OCI-LY1 (cell line): Measurements from ENCODE around the gene RNF112.

Source experiments
- H2AFZ ChIP-seq: fragments of 200-600 bp; sonication (generic), shearing (Covaris generic); 2 replicates; pipeline ENCODE4 v1.6.0; 2014; ENCODE audit warnings: antibody characterized with exemption, mild to moderate bottlenecking, low read length
- H3F3A ChIP-seq: fragments of 200-600 bp; sonication (generic), shearing (Covaris generic); 2 replicates; pipeline ENCODE4 v1.6.0; 2014; ENCODE audit warnings: mild to moderate bottlenecking, antibody characterized with exemption, low read length, moderate library complexity; ENCODE audit not compliant: insufficient read depth
- H3K27ac ChIP-seq: fragments of 200-600 bp; sonication (generic); 2 replicates; pipeline ENCODE4 v1.5.1; 2014; ENCODE audit warnings: low read length, mixed run types, mild to moderate bottlenecking, low read depth; ENCODE audit not compliant: poor library complexity, severe bottlenecking
- H3K27me3 ChIP-seq: fragments of 200-600 bp; sonication (generic); 2 replicates; pipeline ENCODE4 v1.6.0; 2014; ENCODE audit warnings: antibody characterized with exemption, mild to moderate bottlenecking, low read length, moderate library complexity; ENCODE audit not compliant: insufficient read depth
- H3K36me3 ChIP-seq: fragments of 200-600 bp; sonication (generic); 2 replicates; pipeline ENCODE4 v1.6.1; 2014; ENCODE audit warnings: mild to moderate bottlenecking, antibody characterized with exemption, low read length, moderate library complexity, mixed read lengths; ENCODE audit not compliant: insufficient read depth
- H3K4me1 ChIP-seq: fragments of 200-600 bp; sonication (generic); 2 replicates; pipeline ENCODE4 v1.5.1; 2014; ENCODE audit warnings: mild to moderate bottlenecking, low read length, moderate library complexity; ENCODE audit not compliant: insufficient read depth, severe bottlenecking
- H3K4me2 ChIP-seq: fragments of 200-600 bp; sonication (generic), shearing (Covaris generic); 2 replicates; pipeline ENCODE4 v1.6.1; 2014; ENCODE audit warnings: low read length
- H3K4me3 ChIP-seq: fragments of 200-600 bp; sonication (generic); 2 replicates; pipeline ENCODE4 v1.5.1; 2014; ENCODE audit warnings: low read length, low read depth, mild to moderate bottlenecking, mixed read lengths; ENCODE audit not compliant: poor library complexity, severe bottlenecking
- H3K79me2 ChIP-seq: fragments of 200-600 bp; shearing (Covaris generic); 2 replicates; pipeline ENCODE4 v1.6.1; 2016; ENCODE audit warnings: mixed run types, low read length, mixed read lengths; ENCODE audit not compliant: insufficient read depth
- H3K9ac ChIP-seq: fragments of 200-600 bp; sonication (generic), shearing (Covaris generic); 2 replicates; pipeline ENCODE4 v1.6.1; 2014; ENCODE audit warnings: mild to moderate bottlenecking, low read length, mixed read lengths
- H3K9me2 ChIP-seq: fragments of 200-600 bp; sonication (generic), shearing (Covaris generic); 2 replicates; pipeline ENCODE4 v1.6.1; 2014; ENCODE audit warnings: low read depth, mild to moderate bottlenecking, low read length, mixed read lengths
- H3K9me3 ChIP-seq: fragments of 200-600 bp; shearing (Covaris generic); 2 replicates; pipeline ENCODE4 v1.6.1; 2014; ENCODE audit warnings: low read length, mixed read lengths
- H4K20me1 ChIP-seq: fragments of 200-600 bp; sonication (generic), shearing (Covaris generic); 2 replicates; pipeline ENCODE4 v1.6.0; 2016; ENCODE audit warnings: mild to moderate bottlenecking, low read length; ENCODE audit not compliant: insufficient read depth
- CTCF ChIP-seq: fragments of 200-600 bp; sonication (generic), shearing (Covaris generic); IDR thresholded peaks from 2 replicates; pipeline ENCODE4 v1.5.1; 2017; ENCODE audit warnings: mild to moderate bottlenecking, antibody characterized with exemption, low read length, moderate library complexity, mixed read lengths
- EZH2 ChIP-seq: fragments of 200-600 bp; sonication (generic), shearing (Covaris generic); IDR thresholded peaks from 2 replicates; pipeline ENCODE4 v1.8.0; 2017; ENCODE audit warnings: borderline replicate concordance, mixed run types, mild to moderate bottlenecking, antibody characterized with exemption, low read length, moderate library complexity, mixed read lengths

The RNF112 gene

GRCh38 chr17:19380481-19381301 lies 30.3 kb upstream of the RNF112 start:
- Histone ChIP-seq H4K20me1 (no peaks in the 10 kb centered on the region), H3K4me1 (peaks cover 15% of the 10 kb centered on the region), H3K9ac (no peak overlapping the region), H3K27me3 (no peaks in the 10 kb centered on the region), H3F3A (no peaks in the 10 kb centered on the region), H3K9me2 (no peaks in the 10 kb centered on the region), H3K36me3 (peaks cover 18% of the 10 kb centered on the region; the same call in 1 of the 2 replicates), H2AFZ (no peak overlapping the region), H3K4me2 (no peak overlapping the region), H3K79me2 (no peaks in the 10 kb centered on the region), H3K9me3 (no peaks in the 10 kb centered on the region), H3K4me3 (no peak overlapping the region), H3K27ac (no peak overlapping the region)
- TF ChIP-seq CTCF (no peak), EZH2 (no peak)

DNA sequence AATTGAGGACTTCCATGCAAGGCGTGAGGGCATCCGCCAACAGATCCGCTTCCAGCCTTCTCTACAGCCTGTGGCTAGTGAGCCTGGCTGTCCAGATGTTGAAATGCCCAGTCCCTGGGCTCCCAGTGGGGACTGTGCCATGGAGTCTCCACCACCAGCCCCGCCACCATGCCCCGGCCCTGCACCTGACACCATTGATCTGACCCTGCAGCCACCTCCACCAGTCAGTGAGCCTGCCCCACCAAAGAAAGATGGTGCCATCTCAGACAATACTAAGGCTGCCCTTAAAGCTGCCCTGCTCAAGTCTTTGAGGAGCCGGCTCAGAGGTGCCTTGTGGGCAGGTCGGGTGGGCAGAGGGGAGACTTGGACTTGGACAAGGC lies 29.7 kb upstream of the RNF112 start:
- Histone ChIP-seq H3K9me2 (no peaks in the 10 kb centered on the region), H3K27ac (no peak overlapping the region), H3K79me2 (no peaks in the 10 kb centered on the region), H3K4me1 (peaks cover 15% of the 10 kb centered on the region), H3K4me2 (no peak overlapping the region), H3K4me3 (no peak overlapping the region), H4K20me1 (no peaks in the 10 kb centered on the region), H3K9ac (no peak overlapping the region), H3K9me3 (no peaks in the 10 kb centered on the region), H3F3A (no peaks in the 10 kb centered on the region), H2AFZ (no peak overlapping the region), H3K27me3 (no peaks in the 10 kb centered on the region), H3K36me3 (peaks cover 18% of the 10 kb centered on the region; the same call in 1 of the 2 replicates)
- TF ChIP-seq CTCF (no peak), EZH2 (no peak)

- Histone ChIP-seq H3K9ac (no peak overlapping the region), H3K9me2 (no peaks in the 10 kb centered on the region), H3K4me2 (no peak overlapping the region), H3F3A (no peaks in the 10 kb centered on the region), H3K4me3 (no peak overlapping the region), H3K9me3 (no peaks in the 10 kb centered on the region), H3K27ac (no peak overlapping the region), H3K36me3 (peaks cover 18% of the 10 kb centered on the region; the same call in 1 of the 2 replicates), H3K79me2 (no peaks in the 10 kb centered on the region), H3K4me1 (peaks cover 13% of the 10 kb centered on the region), H2AFZ (no peak overlapping the region), H3K27me3 (no peaks in the 10 kb centered on the region), H4K20me1 (no peaks in the 10 kb centered on the region)
- TF ChIP-seq EZH2, result no peak
- TF ChIP-seq CTCF, result no peak
These were observed 29.1 kb upstream of the RNF112 start for GRCh38 chr17:19381741-19382444.
